ENCODE results near the gene BIN2. TPM values are rescaled to one million over a fixed set of nuclear protein-coding genes. Genes with fewer than 3 reads are reported as not detected.

The BIN2 gene
- total RNA-seq, 2 donors from 2014 or later, result not detected

DNA sequence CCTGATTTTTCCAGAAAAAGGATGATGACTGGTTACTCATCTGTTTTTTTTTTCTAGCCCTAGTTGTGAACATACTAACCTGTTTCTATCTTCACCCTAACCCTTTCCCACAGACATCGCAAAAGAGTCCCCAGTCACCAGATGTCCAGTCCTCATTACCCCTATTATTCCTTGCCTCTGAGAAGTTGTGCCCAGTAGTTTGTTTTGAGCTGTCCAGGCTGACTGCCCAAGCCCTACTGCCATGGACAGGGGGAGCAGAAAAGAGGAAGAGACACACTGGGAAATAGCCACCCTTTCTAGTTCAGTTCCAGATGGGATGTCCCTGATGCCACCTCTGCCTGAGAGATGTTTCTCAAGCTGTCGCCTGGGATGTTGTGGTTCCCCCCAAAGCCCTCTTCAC, 36.3 kb upstream of the BIN2 start:
- no peak overlapping the region for H3K4me3 Mint-ChIP-seq
- Histone ChIP-seq H3K9ac (ENCODE audit: extremely low read depth, low read length, poor library complexity, severe bottlenecking) (no peak overlapping the region), H3K4me3 (ENCODE audit: low read length) (no peak overlapping the region), H3K27ac (ENCODE audit: low read depth, low read length) (no peak overlapping the region), H3K27me3 (ENCODE audit: control insufficient read depth, insufficient read depth, low read length, poor library complexity, severe bottlenecking) (peaks cover 12% of the 10 kb centered on the region), H3K4me1 (ENCODE audit: control insufficient read depth, insufficient read depth, low read length) (peaks cover 15% of the 10 kb centered on the region), H3K9me3 (ENCODE audit: control insufficient read depth, low read length) (no peaks in the 10 kb centered on the region), H3K36me3 (ENCODE audit: control insufficient read depth, insufficient read depth, low read length) (peaks cover 12% of the 10 kb centered on the region)
- no peaks in the 10 kb centered on the region for H3K9me3 Mint-ChIP-seq
- 94 to 100% methylated on average over 1 to 2 of the region's 2 CpGs for WGBS, 2 experiments (ENCODE audit: insufficient coverage in 1 of 2, insufficient read length in 1 of 2)
- H3K36me3 Mint-ChIP-seq (ENCODE audit: low read depth), result peaks cover 24% of the 10 kb centered on the region
- H3K27ac Mint-ChIP-seq, result no peak overlapping the region
- TF ChIP-seq, protein P1, sequence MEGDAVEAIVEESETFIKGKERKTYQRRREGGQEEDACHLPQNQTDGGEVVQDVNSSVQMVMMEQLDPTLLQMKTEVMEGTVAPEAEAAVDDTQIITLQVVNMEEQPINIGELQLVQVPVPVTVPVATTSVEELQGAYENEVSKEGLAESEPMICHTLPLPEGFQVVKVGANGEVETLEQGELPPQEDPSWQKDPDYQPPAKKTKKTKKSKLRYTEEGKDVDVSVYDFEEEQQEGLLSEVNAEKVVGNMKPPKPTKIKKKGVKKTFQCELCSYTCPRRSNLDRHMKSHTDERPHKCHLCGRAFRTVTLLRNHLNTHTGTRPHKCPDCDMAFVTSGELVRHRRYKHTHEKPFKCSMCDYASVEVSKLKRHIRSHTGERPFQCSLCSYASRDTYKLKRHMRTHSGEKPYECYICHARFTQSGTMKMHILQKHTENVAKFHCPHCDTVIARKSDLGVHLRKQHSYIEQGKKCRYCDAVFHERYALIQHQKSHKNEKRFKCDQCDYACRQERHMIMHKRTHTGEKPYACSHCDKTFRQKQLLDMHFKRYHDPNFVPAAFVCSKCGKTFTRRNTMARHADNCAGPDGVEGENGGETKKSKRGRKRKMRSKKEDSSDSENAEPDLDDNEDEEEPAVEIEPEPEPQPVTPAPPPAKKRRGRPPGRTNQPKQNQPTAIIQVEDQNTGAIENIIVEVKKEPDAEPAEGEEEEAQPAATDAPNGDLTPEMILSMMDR (conservative IDR thresholded peaks at IDR 0.05), result no peak
- H3K27me3 Mint-ChIP-seq (ENCODE audit: insufficient read depth), result peaks cover 10% of the 10 kb centered on the region
- no peak for DNase-seq
- peaks cover 24% of the 10 kb centered on the region for H3K4me1 Mint-ChIP-seq

DNA sequence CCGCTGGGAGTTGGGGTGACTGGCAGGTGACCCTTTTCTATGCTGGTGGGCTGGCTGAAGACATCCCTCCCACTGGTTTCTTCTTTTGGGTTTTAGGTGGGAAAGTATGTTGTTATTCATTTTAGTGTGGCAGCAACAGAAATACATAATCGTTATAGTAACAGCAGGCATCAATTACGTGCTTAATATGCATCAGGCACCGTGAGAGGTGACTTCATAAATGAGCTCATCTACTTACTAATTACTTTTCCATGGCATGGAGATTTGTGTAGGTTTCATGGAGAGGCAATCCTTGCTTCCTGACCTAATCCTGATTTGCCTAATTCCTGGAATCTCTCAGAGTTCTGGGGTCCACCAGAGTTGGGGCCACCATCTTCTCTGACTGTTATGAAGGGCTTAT, 35.9 kb upstream of the BIN2 start:
- no peak for DNase-seq
- Histone ChIP-seq H3K4me1 (ENCODE audit: control insufficient read depth, insufficient read depth, low read length) (peaks cover 15% of the 10 kb centered on the region), H3K27me3 (ENCODE audit: control insufficient read depth, insufficient read depth, low read length, poor library complexity, severe bottlenecking) (peaks cover 12% of the 10 kb centered on the region), H3K9me3 (ENCODE audit: control insufficient read depth, low read length) (no peaks in the 10 kb centered on the region), H3K4me3 (ENCODE audit: low read length) (no peak overlapping the region), H3K9ac (ENCODE audit: extremely low read depth, low read length, poor library complexity, severe bottlenecking) (no peak overlapping the region), H3K27ac (ENCODE audit: low read depth, low read length) (no peak overlapping the region), H3K36me3 (ENCODE audit: control insufficient read depth, insufficient read depth, low read length) (peaks cover 12% of the 10 kb centered on the region)
- peaks cover 10% of the 10 kb centered on the region for H3K27me3 Mint-ChIP-seq (ENCODE audit: insufficient read depth)
- H3K27ac Mint-ChIP-seq, result no peak overlapping the region
- TF ChIP-seq, protein P1 (conservative IDR thresholded peaks at IDR 0.05), result no peak
- WGBS, 2 experiments (ENCODE audit: insufficient coverage in 1 of 2, insufficient read length in 1 of 2), result 88 to 93% methylated on average over 2 to 4 of the region's 4 CpGs
- no peaks in the 10 kb centered on the region for H3K9me3 Mint-ChIP-seq
- no peak overlapping the region for H3K4me3 Mint-ChIP-seq
- peaks cover 24% of the 10 kb centered on the region for H3K4me1 Mint-ChIP-seq
- H3K36me3 Mint-ChIP-seq (ENCODE audit: low read depth), result peaks cover 26% of the 10 kb centered on the region

DNA sequence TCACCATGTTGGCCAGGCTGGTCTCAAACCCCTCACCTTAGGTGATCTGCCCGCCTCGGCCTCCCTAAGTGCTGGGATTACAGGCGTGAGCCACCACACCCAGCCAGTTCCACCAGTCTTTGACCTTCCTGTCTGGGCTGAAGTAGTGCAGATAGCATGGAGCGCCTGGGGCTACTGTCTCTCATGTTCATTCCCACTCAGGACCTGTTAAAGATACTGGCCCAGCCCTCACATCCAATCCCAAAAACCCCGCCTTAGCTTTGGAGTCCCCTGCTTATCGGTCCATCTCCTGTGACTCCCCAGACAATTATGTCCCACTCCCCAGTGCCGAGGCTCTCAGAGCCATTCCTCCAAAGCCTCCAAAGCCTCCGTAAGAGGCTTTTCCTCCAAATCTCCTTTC, 34.5 kb upstream of the BIN2 start:
- no peak overlapping the region for H3K27ac Mint-ChIP-seq
- DNase-seq, result no peak
- H3K9me3 Mint-ChIP-seq, result no peaks in the 10 kb centered on the region
- H3K4me1 Mint-ChIP-seq, result peaks cover 24% of the 10 kb centered on the region
- Histone ChIP-seq H3K27ac (ENCODE audit: low read depth, low read length) (no peak overlapping the region), H3K4me3 (ENCODE audit: low read length) (no peak overlapping the region), H3K4me1 (ENCODE audit: control insufficient read depth, insufficient read depth, low read length) (peaks cover 15% of the 10 kb centered on the region), H3K36me3 (ENCODE audit: control insufficient read depth, insufficient read depth, low read length) (peaks cover 12% of the 10 kb centered on the region), H3K9ac (ENCODE audit: extremely low read depth, low read length, poor library complexity, severe bottlenecking) (no peak overlapping the region), H3K27me3 (ENCODE audit: control insufficient read depth, insufficient read depth, low read length, poor library complexity, severe bottlenecking) (peaks cover 12% of the 10 kb centered on the region), H3K9me3 (ENCODE audit: control insufficient read depth, low read length) (no peaks in the 10 kb centered on the region)
- H3K27me3 Mint-ChIP-seq (ENCODE audit: insufficient read depth), result peaks cover 10% of the 10 kb centered on the region
- H3K4me3 Mint-ChIP-seq, result no peak overlapping the region
- TF ChIP-seq, protein P1 (conservative IDR thresholded peaks at IDR 0.05), result no peak
- WGBS, 2 experiments (ENCODE audit: insufficient coverage in 1 of 2, insufficient read length in 1 of 2), result 92 to 95% methylated on average over 6 to 8 of the region's 8 CpGs
- peaks cover 30% of the 10 kb centered on the region for H3K36me3 Mint-ChIP-seq (ENCODE audit: low read depth)

Data from endodermal cell (in vitro differentiated cells).